Measurements from ENCODE around the gene TMPRSS3.

DNA sequence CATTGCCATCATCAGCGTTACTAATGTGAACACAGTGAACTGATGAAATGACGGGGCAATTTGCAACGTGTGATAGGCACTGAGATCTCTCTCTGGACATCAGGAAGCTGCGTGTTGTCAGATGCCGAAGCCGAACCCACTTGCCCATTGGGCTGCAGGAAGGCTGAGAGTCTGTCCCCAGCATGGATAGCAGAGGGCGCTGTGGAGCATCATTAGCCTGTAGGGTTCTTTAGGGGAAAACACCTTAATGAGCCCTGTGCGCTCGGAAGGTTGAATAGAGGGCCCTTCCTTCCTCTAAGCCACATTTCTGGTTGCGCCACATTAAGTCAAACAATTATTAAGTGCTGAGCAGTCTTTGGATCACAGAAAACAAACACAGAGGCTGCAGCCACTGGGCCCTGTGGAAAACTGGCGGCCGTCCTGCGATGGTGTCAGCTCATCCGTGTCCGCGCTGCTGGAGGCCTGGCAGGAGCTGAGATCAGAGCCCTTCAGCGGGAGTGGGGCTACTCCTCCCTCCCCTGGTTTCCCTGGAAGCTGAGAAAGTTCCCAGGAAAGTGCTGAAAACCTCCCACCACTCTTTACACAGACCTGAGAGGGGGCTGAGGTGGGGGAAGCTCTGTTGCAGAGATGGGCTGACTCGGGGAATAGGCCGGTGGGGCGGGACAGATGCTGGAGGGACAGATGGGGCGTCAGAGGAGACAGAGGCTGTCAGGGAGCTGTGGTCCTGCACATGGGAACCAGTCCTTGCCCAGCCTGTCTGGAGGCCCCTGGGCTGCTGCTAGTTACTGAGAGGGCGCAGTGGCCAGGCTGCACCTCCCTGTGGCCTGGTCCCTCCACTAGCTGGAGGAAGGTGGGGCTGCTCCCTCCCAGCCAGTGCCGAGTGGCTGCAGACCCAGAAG is 57.8 kb downstream of the TMPRSS3 start:
- TF ChIP-seq CTCF (conservative IDR thresholded peaks at IDR 0.05), result peak; percentile 60
- TF ChIP-seq EZH2 (IDR thresholded peaks at IDR 0.05; ENCODE audit: low read depth), result no peak

Data from PC-9 (cell line).